ENCODE data around the gene ABLIM3.

GRCh38 chr5:149156435-149157083 lies 15.3 kb downstream of the ABLIM3 start:
- TF ChIP-seq, protein P1, sequence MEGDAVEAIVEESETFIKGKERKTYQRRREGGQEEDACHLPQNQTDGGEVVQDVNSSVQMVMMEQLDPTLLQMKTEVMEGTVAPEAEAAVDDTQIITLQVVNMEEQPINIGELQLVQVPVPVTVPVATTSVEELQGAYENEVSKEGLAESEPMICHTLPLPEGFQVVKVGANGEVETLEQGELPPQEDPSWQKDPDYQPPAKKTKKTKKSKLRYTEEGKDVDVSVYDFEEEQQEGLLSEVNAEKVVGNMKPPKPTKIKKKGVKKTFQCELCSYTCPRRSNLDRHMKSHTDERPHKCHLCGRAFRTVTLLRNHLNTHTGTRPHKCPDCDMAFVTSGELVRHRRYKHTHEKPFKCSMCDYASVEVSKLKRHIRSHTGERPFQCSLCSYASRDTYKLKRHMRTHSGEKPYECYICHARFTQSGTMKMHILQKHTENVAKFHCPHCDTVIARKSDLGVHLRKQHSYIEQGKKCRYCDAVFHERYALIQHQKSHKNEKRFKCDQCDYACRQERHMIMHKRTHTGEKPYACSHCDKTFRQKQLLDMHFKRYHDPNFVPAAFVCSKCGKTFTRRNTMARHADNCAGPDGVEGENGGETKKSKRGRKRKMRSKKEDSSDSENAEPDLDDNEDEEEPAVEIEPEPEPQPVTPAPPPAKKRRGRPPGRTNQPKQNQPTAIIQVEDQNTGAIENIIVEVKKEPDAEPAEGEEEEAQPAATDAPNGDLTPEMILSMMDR (conservative IDR thresholded peaks at IDR 0.05; ENCODE audit: low read length): no peak
- no peak for TF ChIP-seq EZH2phosphoT487 (IDR thresholded peaks at IDR 0.05; ENCODE audit: borderline replicate concordance, low read depth, low read length)

Measured in OCI-LY7 (cell line).